ENCODE measurements around the gene DNAH6. TPM values are rescaled to one million over a fixed set of nuclear protein-coding genes. Genes with fewer than 3 reads are reported as not detected.

Gene DNAH6
- total RNA-seq, 6 experiments from 2014 or later: 0.66 to 2.3 (median 1.3) TPM

- Histone ChIP-seq H3K36me3 (no peaks in the 10 kb centered on the region), H3K4me3 (no peak overlapping the region), H3K27me3 (no peaks in the 10 kb centered on the region), H3K4me1 (no peaks in the 10 kb centered on the region), H3K27ac (no peak overlapping the region), H3K9me3 (no peaks in the 10 kb centered on the region)
- ATAC-seq (no peak), DNase-seq (peak in 1 of 3 donors; percentile 18)
- intact Hi-C loops (cut with DNase I): no loop called here
- TF ChIP-seq POLR2A (IDR thresholded peaks at IDR 0.05): no peak
- TF ChIP-seq, protein P1, sequence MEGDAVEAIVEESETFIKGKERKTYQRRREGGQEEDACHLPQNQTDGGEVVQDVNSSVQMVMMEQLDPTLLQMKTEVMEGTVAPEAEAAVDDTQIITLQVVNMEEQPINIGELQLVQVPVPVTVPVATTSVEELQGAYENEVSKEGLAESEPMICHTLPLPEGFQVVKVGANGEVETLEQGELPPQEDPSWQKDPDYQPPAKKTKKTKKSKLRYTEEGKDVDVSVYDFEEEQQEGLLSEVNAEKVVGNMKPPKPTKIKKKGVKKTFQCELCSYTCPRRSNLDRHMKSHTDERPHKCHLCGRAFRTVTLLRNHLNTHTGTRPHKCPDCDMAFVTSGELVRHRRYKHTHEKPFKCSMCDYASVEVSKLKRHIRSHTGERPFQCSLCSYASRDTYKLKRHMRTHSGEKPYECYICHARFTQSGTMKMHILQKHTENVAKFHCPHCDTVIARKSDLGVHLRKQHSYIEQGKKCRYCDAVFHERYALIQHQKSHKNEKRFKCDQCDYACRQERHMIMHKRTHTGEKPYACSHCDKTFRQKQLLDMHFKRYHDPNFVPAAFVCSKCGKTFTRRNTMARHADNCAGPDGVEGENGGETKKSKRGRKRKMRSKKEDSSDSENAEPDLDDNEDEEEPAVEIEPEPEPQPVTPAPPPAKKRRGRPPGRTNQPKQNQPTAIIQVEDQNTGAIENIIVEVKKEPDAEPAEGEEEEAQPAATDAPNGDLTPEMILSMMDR (IDR thresholded peaks at IDR 0.05): no peak
- 59% methylated on average over 11 of the region's 11 CpGs for WGBS (ENCODE audit: insufficient coverage, low coverage, low lambda C conversion rate, missing lambda C conversion rate)
Observed at GRCh38 chr2:84855731-84856130, 339.4 kb downstream of the DNAH6 start.

DNA sequence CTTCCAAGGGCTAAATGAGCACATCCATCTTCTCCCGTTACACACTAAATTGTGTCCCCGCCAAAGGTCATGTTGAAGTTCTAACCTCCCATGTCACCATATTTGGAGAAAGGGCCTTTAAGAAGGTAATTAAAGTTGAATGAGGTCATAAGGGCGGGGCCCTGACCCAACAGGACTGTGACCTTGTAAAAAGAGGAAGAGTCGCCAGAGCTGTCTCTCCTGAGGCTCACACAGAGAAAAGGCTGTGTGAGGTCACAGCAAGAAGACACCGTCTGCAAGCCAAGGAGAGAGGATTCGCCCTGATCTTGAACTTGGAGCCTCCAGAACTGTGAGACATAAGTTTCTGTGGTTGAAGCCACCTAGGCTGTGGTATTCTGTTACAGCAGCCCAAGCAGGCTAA is 340.5 kb downstream of the DNAH6 start:
- intact Hi-C loops (cut with DNase I): no loop called here
- H3K9me3 ChIP-seq: no peaks in the 10 kb centered on the region
- no peaks in the 10 kb centered on the region for H3K4me1 ChIP-seq
- no peak overlapping the region for H3K4me3 ChIP-seq
- no peak for TF ChIP-seq POLR2A (IDR thresholded peaks at IDR 0.05)
- TF ChIP-seq, protein P1 (IDR thresholded peaks at IDR 0.05): no peak
- no peaks in the 10 kb centered on the region for H3K27me3 ChIP-seq
- 56% methylated on average over 5 of the region's 6 CpGs for WGBS (ENCODE audit: insufficient coverage, low coverage, low lambda C conversion rate, missing lambda C conversion rate)
- peak in 1 of 4 donors; percentile 14 for ATAC-seq
- no peak for DNase-seq
- no peaks in the 10 kb centered on the region for H3K36me3 ChIP-seq
- no peak overlapping the region for H3K27ac ChIP-seq

DNA sequence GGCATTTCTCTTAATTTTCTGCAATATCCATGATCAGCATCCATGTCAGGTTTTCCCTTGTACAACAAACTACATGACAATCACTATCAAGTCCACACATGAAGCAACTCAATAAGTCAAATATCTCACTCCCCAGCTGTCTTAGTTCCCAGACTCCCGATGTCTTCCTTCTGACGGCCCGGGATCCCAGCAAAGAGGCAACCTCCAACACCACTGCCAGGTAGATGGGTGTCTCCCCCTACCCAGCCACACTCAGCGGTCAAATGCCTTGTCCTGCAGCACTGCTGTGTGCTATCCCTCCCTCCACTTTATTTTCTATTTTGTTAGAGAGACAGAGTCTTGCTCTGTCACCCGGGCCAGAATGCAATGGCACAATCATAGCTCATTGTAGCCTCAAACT is 341.3 kb downstream of the DNAH6 start:
- DNase-seq (peak in 1 of 3 donors; percentile 17), ATAC-seq (no peak)
- H3K9me3 ChIP-seq: no peaks in the 10 kb centered on the region
- no peak overlapping the region for H3K27ac ChIP-seq
- no peaks in the 10 kb centered on the region for H3K27me3 ChIP-seq
- no peak overlapping the region for H3K4me3 ChIP-seq
- TF ChIP-seq, protein P1 (IDR thresholded peaks at IDR 0.05): no peak
- TF ChIP-seq POLR2A (IDR thresholded peaks at IDR 0.05): no peak
- WGBS (ENCODE audit: insufficient coverage, low coverage, low lambda C conversion rate, missing lambda C conversion rate): 82% methylated on average over 5 of the region's 5 CpGs
- H3K4me1 ChIP-seq: no peaks in the 10 kb centered on the region
- intact Hi-C loops (cut with DNase I): no loop called here
- H3K36me3 ChIP-seq: no peaks in the 10 kb centered on the region

GRCh38 chr2:84858123-84858522 is 341.8 kb downstream of the DNAH6 start:
- no peaks in the 10 kb centered on the region for H3K9me3 ChIP-seq
- H3K4me3 ChIP-seq: no peak overlapping the region
- H3K27me3 ChIP-seq: no peaks in the 10 kb centered on the region
- no peaks in the 10 kb centered on the region for H3K36me3 ChIP-seq
- no peak overlapping the region for H3K27ac ChIP-seq
- 83% methylated on average over 3 of the region's 3 CpGs for WGBS (ENCODE audit: insufficient coverage, low coverage, low lambda C conversion rate, missing lambda C conversion rate)
- intact Hi-C loops (cut with DNase I): no loop called here
- ATAC-seq (no peak), DNase-seq (peak in 1 of 3 donors; percentile 30)
- H3K4me1 ChIP-seq: no peaks in the 10 kb centered on the region
- TF ChIP-seq, protein P1 (IDR thresholded peaks at IDR 0.05): peak in 3 of 4 donors; percentile 17 to 29 (median 20)
- no peak for TF ChIP-seq POLR2A (IDR thresholded peaks at IDR 0.05)

DNA sequence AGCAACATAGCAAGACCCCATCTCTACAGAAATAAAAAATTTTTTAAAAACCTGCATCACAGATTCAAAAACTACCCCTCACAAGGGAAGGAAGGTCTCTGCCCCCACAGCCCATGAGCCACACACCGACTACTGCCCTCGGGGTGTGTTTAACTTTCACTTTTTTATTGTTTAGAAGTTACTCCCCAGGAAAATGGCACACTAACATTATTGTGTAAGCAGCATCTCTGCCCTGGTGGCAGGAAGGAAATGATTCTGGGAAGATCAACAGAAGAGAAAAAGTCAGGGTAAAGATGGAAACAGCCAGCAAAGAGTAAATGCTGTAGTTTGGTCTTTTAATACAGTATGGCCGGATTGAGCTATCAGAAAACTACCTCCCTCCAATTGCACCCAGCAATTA is 342.6 kb downstream of the DNAH6 start:
- no peaks in the 10 kb centered on the region for H3K36me3 ChIP-seq
- no peaks in the 10 kb centered on the region for H3K27me3 ChIP-seq
- intact Hi-C loops (cut with DNase I): no loop called here
- no peaks in the 10 kb centered on the region for H3K9me3 ChIP-seq
- H3K27ac ChIP-seq: no peak overlapping the region
- H3K4me1 ChIP-seq: no peaks in the 10 kb centered on the region
- no peak overlapping the region for H3K4me3 ChIP-seq
- DNase-seq (no peak), ATAC-seq (no peak)
- TF ChIP-seq, protein P1 (IDR thresholded peaks at IDR 0.05): no peak
- no peak for TF ChIP-seq POLR2A (IDR thresholded peaks at IDR 0.05)
- WGBS (ENCODE audit: insufficient coverage, low coverage, low lambda C conversion rate, missing lambda C conversion rate): 51% methylated on average over 3 of the region's 3 CpGs

Data from right lobe of liver (tissue), 6 donors.